HG02852 (cell line): ENCODE results near the gene NTSR1.

ENCODE experiments used
- ATAC-seq: cut with Tn5 transposase; IDR thresholded peaks from one replicate; pipeline ENCODE4 v1.9.1; 2021; ENCODE audit warnings: mild to moderate bottlenecking, moderate library complexity; ENCODE audit not compliant: unreplicated experiment

The NTSR1 gene

DNA sequence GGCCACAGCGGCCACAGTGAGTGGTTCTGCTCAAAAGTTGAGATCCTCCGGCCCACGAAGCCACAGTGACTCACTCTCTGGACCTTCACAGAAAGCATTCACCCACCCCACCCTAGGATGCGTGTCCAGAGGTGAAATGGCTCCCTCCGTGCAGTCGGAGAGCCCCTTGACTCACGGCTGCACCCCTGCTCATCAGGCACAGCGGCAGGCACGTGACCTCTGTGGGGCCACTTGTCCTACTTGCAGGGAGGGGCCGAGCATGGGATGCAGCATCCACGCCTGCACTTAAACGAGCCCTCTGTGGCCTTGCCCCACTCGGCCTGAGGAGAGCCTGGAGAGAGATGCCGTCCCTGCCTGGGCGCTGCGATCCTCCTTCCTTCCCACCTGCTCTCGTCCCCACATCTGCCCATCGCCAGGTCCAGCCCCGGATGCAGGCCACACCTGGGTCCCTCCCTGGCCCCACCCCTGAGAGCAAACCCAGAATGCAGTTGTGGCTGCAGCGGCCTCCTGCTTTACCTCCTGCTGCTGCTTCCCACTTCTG, 28.7 kb downstream of the NTSR1 start:
- ATAC-seq = no peak

DNA sequence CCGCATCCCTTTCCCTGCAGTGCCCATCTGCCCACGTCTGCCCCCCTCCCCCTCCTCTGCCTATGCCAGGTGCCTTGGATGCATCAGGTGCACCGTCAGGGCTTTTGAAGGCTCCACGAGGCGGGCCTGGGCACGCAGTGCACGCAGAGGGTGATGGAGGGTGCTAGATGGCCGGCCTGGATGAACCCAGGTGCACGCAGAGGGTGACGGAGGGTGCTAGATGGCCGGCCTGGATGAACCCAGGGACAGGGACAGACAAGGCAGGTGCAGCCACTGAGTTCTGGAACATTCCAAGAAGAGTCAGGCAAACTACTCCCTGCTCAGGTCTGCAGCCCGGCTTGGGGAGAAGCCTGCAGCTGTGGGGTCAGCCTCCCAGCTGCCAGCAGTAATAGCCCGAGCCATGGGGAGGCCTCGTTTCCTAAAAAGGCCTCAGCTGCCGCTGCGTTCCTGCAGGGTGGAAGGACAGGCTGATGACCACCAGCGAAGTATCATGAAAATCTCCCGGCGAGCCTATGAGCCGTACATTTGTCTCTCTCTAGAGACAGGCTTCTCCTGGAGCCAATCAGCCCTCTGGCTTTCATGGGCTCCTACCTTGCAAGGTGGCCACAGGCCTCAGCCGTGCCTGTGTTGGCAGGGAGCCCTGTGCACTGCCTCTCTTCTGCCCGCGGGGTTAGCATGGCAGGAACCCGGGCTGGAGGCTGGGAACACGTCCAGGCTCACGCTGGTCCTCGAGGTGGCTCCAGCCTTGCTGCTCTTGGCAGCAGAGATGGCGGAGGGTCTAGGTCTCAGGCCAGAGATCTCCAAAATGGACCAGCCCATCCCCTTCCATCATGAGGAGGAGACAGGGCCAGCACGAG, 29.6 kb downstream of the NTSR1 start:
- ATAC-seq = no peak

GRCh38 chr20:62739067-62739466, 30.4 kb downstream of the NTSR1 start:
- ATAC-seq = no peak

- ATAC-seq = peak; percentile 12
Observed at GRCh38 chr20:62739581-62740285, 31.1 kb downstream of the NTSR1 start.

DNA sequence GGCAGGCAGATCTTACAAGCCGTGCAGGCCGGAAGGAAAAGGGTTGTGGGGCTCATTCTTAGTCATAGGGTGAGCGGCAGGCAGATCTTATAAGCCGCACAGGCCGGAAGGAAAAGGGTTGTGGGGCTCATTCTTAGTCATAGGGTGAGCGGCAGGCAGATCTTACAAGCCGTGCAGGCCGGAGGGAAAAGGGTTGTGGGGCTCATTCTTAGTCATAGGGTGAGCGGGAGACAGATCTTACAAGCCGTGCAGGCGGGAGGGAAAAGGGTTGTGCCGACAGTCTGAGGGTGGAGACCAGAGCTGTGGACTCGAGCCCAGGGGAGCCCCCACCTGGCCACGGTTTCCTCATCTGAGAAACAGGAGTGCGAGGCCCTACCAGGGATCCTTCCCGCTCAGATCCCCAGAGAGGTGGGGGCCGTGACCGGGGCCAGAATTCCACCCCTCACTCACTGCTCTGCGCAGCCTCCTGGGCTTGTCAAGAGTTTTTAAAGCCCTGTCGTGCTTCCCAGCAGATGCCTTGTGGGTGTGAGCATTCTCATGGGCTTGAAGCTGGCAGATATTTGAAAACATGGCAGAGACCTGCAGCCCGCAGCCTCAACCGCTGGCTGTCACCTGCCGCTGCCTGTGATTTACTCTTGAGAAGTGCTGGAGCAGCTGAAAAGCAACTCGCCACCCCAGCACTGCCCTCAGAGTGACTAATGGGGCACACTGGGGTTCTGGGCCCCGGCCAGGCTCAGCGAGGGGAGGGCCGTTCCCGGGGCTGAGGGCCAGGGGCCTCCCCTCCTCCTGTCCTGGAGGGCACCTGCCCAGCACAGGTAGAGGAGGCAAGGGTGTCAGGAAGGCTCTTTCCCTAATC, 31.9 kb downstream of the NTSR1 start:
- peak; percentile 78 for ATAC-seq

DNA sequence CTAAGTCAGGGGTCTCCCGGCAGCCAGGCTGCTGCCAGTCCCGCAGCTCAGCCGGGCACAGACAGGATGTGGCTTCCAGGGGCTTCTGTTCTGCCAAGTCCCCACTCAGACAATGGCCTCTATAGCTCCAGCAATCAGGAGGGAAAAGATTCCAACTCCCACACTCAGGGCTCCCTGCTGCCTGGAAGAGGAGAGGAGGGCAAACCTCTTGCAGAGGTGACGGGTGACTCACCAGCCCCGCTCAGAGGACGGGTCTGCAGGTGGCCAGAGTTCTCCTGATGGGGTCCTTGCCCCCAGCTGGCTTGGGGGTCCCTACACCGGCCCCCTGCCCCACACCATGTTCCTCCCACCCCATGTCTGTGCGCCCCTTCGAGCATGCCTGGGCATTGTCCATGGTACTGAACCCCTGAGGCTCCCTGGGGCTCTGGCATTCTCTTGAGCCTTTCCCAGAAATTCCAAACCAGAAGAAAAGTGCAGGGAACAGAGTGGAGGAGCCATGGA, 32.6 kb downstream of the NTSR1 start:
- no peak for ATAC-seq

DNA sequence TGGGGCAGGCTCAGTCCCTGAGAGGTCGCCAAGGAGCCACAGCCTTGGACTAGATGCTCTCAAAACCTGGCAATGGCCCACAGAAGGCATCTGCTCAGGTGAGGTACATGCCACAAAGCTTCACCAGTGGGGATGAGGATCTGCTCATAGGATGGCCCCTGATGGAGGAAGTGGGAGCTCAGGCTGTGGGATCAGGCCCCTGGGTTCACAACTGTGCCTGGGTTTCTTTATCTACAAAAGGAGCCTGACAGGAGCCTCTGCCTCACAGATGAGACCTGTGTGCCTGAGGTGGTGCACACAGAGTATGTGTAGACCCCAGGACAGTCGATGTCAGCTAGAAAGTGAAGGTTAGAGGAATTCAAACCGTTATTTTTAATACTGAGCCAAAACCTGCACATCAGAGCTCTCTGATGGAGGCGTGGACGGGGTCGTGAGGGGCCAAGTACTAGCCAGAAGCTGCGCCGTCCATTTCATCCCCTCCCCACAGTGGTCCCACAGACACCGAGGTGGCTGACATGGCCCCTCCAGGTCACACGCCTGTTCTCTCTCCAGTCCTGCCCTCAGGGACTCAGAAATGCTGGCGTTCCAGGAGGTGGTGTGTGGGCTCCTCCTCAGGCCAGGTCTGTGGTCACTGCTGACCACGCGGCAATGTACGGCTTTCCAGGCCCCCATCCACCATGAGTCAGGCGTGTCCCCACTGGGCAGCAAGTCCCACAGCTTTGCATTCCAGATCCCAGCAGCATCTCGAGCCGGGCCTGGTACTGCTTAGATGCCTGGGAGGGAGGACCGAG, 33.3 kb downstream of the NTSR1 start:
- no peak for ATAC-seq

GRCh38 chr20:62742550-62742949, 33.9 kb downstream of the NTSR1 start:
- ATAC-seq = no peak

GRCh38 chr20:62742979-62743776, 34.5 kb downstream of the NTSR1 start:
- ATAC-seq = no peak

- ATAC-seq = no peak
Observed at GRCh38 chr20:62743777-62744317, 35.2 kb downstream of the NTSR1 start.

DNA sequence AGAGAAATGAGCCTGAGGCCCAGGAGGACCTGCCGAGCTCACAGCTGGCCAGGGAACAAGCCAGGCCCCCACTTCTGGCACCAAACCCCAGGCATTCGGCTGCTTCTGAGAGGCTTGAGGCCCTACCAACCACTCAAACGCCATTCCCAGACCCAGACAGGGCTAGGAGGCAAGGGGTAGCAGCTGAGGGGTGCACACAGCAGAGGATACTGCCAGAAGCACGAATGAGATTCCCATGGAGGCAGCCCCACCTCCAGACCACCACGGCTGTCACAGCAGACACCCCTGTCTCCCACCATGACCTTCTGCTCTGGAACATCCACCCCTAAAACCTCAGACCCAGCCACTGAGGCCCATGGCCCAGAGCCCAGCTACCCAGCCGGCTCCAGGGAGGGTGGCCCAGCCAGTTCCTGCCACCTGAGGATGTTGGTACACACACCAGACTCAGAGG, 36.1 kb downstream of the NTSR1 start:
- no peak for ATAC-seq

GRCh38 chr20:62745279-62745951, 36.8 kb downstream of the NTSR1 start:
- ATAC-seq = no peak

GRCh38 chr20:62745952-62746288, 37.3 kb downstream of the NTSR1 start:
- no peak for ATAC-seq

DNA sequence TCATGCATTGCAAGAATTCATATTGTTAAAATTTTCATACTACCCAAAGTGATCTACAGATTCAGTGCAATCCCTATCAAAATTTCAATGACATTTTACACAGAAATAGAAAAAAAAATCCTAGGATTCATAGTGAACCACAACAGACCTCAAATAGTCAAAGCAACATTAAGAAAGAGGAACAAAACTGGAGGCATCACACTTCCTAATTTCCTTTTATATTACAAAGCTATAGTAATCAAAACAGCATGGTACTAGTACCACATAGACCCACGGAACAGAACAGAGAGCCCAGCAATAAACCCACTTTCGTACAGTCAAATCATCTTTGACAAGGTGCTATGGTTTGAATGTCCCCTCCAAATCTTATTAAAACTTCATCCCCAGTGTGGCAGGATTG, 39.7 kb downstream of the NTSR1 start:
- no peak for ATAC-seq

DNA sequence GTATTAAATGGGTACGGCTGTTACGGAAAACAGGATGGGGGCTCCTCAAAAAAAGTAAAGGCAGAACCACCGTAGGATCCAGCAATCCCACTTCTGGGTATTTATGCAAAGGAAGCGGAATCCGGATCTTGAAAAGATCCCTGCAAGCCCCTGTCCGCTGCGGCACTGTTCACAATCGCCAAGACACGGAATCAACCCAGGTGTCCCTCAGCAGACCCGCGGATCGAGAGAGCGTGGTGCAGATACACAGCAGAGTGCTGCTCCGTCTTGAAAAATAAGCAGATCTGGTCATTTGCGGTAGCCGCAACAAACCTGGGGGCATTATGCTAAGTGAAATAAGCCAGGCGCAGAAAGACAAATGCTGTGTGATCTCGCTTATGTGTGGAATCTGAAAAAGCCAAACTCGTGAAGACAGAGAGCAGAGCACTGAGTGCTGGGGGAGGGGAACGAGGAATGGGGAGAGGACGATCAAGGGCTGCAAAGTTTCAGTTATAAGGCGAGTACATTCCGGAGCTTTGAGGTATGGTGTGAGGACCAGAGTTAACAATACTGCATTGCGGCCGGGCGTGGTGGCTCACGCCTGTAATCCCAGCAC, 41.3 kb downstream of the NTSR1 start:
- ATAC-seq = no peak

- no peak for ATAC-seq
Observed at GRCh38 chr20:62751551-62752150, 43.0 kb downstream of the NTSR1 start.

- ATAC-seq = no peak
Observed at GRCh38 chr20:62752181-62752670, 43.6 kb downstream of the NTSR1 start.
